OCI-LY3 (cell line): ENCODE data around the gene TRIM66.

Experiments used
- EZH2phosphoT487 ChIP-seq: fragments of 200-600 bp; shearing (Covaris generic); IDR thresholded peaks from 2 replicates; pipeline ENCODE4 v1.6.1; 2018; ENCODE audit warnings: antibody characterized with exemption, mixed run types, low read depth
- TF ChIP-seq, protein P1 (sequence below): fragments of 200-600, 300-600 bp; sonication (generic); IDR thresholded peaks from 2 replicates; pipeline ENCODE4 v1.5.1; 2014; ENCODE audit warnings: antibody characterized with exemption, low read length, low read depth

DNA sequence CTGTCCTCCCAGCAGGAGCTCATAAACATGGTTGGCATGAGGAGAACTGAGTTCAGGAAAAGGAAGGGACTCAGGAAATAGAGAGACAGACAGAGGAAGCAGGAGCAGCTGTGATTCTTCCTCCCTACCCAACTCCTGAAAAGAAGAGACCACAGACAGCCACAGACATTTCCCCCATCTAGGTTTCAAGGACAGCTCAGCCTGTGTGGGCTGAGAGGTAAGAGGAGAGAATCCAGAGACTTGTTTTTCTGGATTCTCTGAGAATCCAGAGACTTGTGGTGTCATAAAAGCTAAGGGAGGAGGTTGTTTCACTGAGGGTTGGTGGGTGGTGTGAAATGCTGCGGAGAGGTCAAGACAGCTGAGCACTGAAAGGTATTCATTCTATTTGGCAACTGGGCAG is 69.4 kb downstream of the TRIM66 start:
- TF ChIP-seq, protein P1, sequence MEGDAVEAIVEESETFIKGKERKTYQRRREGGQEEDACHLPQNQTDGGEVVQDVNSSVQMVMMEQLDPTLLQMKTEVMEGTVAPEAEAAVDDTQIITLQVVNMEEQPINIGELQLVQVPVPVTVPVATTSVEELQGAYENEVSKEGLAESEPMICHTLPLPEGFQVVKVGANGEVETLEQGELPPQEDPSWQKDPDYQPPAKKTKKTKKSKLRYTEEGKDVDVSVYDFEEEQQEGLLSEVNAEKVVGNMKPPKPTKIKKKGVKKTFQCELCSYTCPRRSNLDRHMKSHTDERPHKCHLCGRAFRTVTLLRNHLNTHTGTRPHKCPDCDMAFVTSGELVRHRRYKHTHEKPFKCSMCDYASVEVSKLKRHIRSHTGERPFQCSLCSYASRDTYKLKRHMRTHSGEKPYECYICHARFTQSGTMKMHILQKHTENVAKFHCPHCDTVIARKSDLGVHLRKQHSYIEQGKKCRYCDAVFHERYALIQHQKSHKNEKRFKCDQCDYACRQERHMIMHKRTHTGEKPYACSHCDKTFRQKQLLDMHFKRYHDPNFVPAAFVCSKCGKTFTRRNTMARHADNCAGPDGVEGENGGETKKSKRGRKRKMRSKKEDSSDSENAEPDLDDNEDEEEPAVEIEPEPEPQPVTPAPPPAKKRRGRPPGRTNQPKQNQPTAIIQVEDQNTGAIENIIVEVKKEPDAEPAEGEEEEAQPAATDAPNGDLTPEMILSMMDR, result no peak
- TF ChIP-seq EZH2phosphoT487, result no peak
